ENCODE results near the gene AK9.
"Not testable (repeated sequence)": the region's sequence is repeated elsewhere in the genome, so short reads cannot be mapped to it uniquely, and the experiment has no call there.

The AK9 gene

GRCh38 chr6:109690737-109691621 is at the start of gene AK9, which contains the start of gene FIG4:
Gene AK9 (minus strand): TSS chr6:109691202. CDS start chr6:109675745, 15,457 bp downstream.
Gene FIG4 (plus strand): TSS chr6:109691296. CDS start chr6:109691436, 140 bp downstream.
- DNase-seq: peak; percentile 93

GRCh38 chr6:109740787-109741186 is 49.8 kb upstream of the AK9 start:
- no peak for DNase-seq

GRCh38 chr6:109739686-109740085 is 48.7 kb upstream of the AK9 start:
- DNase-seq: no peak

- DNase-seq: no peak
These were observed 47.7 kb upstream of the AK9 start for GRCh38 chr6:109738667-109739066.

- no peak for DNase-seq
These were observed 47.3 kb upstream of the AK9 start for GRCh38 chr6:109738255-109738654.

GRCh38 chr6:109736273-109737025 is 45.4 kb upstream of the AK9 start:
- no peak for DNase-seq

GRCh38 chr6:109725250-109725649 is 34.2 kb upstream of the AK9 start:
- not testable (repeated sequence) for DNase-seq

GRCh38 chr6:109722564-109723254 is 31.7 kb upstream of the AK9 start:
- DNase-seq: no peak

- DNase-seq: no peak
These were observed 31.0 kb upstream of the AK9 start for GRCh38 chr6:109722011-109722410.

GRCh38 chr6:109720311-109720710 is 29.3 kb upstream of the AK9 start:
- no peak for DNase-seq

- DNase-seq: no peak
These were observed 28.0 kb upstream of the AK9 start for GRCh38 chr6:109718991-109719390.

- no peak for DNase-seq
These were observed 27.0 kb upstream of the AK9 start for GRCh38 chr6:109717971-109718370.

- no peak for DNase-seq
These were observed 24.6 kb upstream of the AK9 start for GRCh38 chr6:109715616-109716015.

- no peak for DNase-seq
These were observed 23.6 kb upstream of the AK9 start for GRCh38 chr6:109714611-109715010.

GRCh38 chr6:109714166-109714565 is 23.2 kb upstream of the AK9 start:
- no peak for DNase-seq

- DNase-seq: no peak
These were observed 22.1 kb upstream of the AK9 start for GRCh38 chr6:109713097-109713496.

GRCh38 chr6:109708099-109708498 is 17.1 kb upstream of the AK9 start:
- DNase-seq: not testable (repeated sequence)

- no peak for DNase-seq
These were observed 15.5 kb upstream of the AK9 start for GRCh38 chr6:109706513-109706912.

- peak; percentile 81 for DNase-seq
These were observed 14.3 kb upstream of the AK9 start for GRCh38 chr6:109705258-109705657.

GRCh38 chr6:109702791-109703190 is 11.8 kb upstream of the AK9 start:
- DNase-seq: no peak

GRCh38 chr6:109701774-109702173 is 10.8 kb upstream of the AK9 start:
- no peak for DNase-seq

GRCh38 chr6:109701221-109701620 is 10.2 kb upstream of the AK9 start:
- no peak for DNase-seq

- no peak for DNase-seq
These were observed 5.4 kb upstream of the AK9 start for GRCh38 chr6:109696355-109696754.
